GM10266 (cell line): Measurements from ENCODE around the gene PCLO.
"Not testable (repeated sequence)": the region's sequence is repeated elsewhere in the genome, so short reads cannot be mapped to it uniquely, and the experiment has no call there.

ENCODE experiments used
- DNase-seq: peaks from one replicate; pipeline ENCODE4 v3.0.0; 2012; ENCODE audit errors: extremely low spot score
- TF ChIP-seq, protein P1 (sequence below): IDR thresholded peaks from 2 replicates; pipeline ENCODE4 v1.5.1; 2012; ENCODE audit warnings: mild to moderate bottlenecking, low read depth; ENCODE audit not compliant: control insufficient read depth, insufficient read depth; ENCODE audit errors: missing control alignments

The PCLO gene

DNA sequence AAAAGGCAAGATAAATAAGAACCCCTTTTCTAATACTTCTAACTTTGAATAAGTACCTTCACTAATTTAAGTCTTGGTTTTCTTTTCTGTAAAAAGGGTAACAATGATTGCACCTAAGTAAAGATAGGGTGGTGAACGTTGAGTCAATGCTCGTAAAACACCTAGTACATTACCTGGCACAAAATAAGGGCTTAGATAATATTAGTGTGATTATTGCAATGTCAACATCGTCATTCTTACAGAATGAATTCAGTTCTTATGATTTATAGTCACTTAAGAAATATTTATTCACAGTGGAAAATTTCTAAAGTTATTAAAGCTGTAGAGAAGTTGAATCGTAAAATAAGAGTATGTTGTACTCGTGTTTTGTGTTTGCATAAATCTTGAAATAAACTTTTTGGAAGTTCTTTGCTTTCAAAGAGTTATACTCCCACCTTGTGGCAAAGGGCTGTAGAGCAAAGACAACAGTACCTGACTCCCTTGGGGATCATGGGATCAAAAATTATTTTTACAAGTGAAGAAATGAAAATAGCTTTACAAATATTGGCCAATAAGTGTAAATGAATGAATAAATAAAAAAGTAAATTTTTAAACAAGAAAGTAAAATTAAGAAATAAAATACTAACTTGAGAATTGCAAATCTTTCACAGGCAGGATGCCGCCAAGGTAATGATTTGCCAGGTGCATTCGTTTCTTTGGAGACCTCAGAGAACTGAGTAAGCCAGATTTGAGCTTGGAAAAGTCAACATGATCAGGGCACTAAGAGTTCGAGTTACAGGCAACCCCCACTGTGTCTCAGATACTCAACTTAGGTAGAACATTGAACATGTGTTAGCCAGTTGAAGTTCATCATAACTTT is 433.3 kb downstream of the PCLO start:
- DNase-seq: peak; percentile 8
- TF ChIP-seq, protein P1, sequence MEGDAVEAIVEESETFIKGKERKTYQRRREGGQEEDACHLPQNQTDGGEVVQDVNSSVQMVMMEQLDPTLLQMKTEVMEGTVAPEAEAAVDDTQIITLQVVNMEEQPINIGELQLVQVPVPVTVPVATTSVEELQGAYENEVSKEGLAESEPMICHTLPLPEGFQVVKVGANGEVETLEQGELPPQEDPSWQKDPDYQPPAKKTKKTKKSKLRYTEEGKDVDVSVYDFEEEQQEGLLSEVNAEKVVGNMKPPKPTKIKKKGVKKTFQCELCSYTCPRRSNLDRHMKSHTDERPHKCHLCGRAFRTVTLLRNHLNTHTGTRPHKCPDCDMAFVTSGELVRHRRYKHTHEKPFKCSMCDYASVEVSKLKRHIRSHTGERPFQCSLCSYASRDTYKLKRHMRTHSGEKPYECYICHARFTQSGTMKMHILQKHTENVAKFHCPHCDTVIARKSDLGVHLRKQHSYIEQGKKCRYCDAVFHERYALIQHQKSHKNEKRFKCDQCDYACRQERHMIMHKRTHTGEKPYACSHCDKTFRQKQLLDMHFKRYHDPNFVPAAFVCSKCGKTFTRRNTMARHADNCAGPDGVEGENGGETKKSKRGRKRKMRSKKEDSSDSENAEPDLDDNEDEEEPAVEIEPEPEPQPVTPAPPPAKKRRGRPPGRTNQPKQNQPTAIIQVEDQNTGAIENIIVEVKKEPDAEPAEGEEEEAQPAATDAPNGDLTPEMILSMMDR: peak; percentile 59

DNA sequence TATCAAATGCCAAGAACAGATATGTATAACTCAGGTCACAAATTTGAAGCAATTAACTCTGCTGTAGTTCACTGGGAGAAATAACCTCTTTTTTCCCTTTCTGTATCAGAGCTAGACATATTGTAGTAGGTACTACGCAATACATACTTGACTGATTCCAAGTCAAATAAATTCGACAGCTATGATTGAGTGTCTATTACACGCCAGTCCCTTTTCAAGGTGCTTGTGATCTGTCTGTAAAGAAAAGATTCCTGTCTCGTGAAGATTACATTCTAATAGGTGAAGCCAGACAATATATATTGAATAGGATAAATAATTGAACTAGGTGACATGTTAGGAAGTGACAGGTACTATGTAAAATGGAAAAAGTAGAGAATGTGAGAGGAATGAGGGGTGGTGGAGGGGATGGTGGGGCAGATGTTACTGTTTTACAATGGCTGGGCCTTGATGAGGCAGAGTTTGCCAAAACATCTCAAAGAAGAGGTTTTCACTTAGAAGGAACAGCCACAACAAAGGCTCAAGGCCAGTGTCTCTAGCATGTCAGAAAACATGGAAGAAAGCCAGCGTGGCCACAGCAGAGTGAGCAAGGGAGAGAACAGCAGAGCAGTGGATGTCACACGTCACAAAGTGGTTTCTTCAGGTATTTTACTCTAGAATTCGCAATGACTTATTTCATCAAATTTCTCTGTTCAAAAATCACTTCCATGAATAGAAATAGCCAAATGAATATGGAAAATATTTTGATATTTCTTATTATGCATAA is 436.5 kb downstream of the PCLO start:
- TF ChIP-seq, protein P1: no peak
- no peak for DNase-seq

DNA sequence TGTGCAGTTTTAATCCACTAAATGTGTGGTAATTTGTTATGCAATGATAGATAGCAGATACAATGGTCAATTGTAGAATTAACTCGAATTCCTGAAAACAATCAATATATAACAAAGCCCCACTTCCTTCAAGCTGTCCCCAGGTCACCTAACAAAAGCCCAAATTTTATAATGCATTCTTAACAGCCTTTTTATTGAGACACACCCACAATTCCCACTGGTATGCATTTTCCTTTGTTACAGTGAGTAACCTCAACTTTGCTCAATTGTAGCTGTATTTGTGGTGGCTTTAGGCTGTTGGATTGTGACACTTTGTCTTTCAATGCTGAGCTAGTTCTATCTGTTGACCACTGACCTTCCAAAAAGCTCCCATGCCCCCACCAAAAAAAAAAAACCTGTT is 439.3 kb downstream of the PCLO start:
- TF ChIP-seq, protein P1: no peak
- no peak for DNase-seq

DNA sequence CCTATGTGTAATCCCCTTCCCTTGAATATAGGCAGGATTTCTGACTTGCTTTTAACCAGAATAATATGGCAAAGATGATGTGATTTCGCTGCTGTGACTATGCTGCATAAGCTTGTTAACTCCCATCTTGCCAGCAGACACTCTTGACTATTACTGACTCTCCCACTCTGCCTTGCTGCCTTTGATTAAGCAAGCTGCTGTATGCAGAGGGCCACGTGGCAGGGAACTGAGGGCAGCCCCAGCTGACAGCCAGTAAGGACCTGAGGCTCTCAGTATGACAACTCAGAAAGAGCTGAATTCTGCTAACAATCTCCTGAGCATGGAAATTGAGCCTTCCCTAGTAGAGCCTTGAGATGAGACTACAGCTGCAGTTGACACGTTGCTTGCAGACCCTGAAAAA is 439.7 kb downstream of the PCLO start:
- DNase-seq: no peak
- TF ChIP-seq, protein P1: no peak

DNA sequence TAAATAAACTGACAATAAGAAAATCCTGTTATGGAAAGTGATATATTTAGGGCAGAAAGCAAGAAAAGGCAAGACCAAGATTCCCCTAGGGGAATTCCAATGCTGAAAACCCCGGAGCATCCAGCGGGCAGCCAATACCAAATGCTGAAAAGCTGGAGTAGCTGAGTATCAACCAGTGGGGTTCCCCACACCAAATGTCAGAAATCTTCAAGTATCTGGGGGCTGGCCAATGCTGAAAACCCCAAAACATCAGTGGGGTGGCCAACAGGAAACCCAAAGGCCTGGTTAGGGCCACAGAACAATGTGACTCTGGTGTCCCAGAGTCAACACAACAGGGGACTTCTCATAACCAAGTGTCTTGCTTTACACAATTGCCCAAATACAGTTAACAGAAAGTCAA is 447.3 kb downstream of the PCLO start:
- TF ChIP-seq, protein P1: no peak
- DNase-seq: peak; percentile 24

DNA sequence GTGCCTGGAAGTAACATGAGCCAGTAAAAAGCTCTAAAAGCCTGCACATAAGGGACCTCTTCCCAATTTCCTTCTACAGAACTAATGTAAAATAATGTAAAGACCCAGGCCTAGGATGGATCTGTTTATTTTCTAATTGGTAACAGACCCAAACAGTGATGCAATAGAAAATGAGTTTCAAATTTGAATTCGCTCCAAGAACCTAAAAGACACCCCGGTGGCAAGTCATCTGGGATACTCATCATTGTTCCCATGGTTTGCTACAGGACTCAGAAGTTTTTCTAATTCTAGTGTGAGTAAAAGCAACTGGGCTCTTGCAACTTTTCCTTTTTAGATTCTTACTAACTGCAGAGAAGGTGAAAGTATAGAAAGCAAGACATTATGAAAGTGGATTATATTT is 447.8 kb downstream of the PCLO start:
- TF ChIP-seq, protein P1: no peak
- DNase-seq: no peak

DNA sequence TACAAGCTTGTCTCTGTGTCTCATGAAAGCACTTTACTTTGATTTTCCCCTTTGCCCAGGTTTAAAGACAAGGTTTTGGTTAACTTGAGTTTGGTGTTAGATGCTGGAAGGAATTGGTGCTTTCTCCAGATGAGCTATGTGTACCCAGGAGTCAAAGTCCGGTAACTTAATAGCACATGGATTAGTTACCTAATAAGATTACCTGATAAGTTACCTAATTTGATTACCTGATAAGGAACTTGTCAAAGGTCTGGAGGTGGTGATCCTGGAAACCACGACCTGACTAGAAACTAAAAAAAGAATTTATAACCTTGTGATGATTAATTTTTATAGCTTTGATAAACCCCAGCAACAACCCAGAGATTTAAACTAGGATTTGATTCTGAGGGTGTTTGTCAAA is 449.2 kb downstream of the PCLO start:
- TF ChIP-seq, protein P1: no peak
- no peak for DNase-seq

DNA sequence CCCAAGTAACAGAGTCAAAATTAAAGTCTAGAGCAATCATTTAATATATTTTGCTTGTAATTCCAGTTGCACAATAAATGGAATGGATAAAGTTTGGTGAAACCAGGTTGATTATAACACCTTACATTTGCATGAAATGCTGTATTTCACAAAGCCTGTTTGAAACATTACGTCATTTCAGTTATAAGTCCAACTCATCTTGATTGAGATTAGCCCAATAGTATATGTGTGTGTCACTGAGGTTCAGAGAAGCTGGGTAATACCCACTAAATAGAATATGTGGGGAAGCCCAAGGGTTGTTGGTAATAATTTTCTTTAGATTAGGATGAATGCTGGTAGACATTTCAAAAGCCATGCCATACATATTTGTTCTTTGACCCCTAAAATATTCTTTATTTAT is 456.3 kb downstream of the PCLO start:
- DNase-seq: not testable (repeated sequence)
